Left cardiac atrium (tissue), 4 donors: ENCODE measurements around the gene TICRR. TPM values are rescaled to one million over a fixed set of nuclear protein-coding genes. Genes with fewer than 3 reads are reported as not detected.

ENCODE experiments used
- ATAC-seq, 2 donors: fragments of 200-7000 bp; cut with Tn5 transposase; one replicate each; pipeline ENCODE4 v1.9.1; 2020; ENCODE audit warnings: mild to moderate bottlenecking in 2 of 2, moderate library complexity in 2 of 2
- DNase-seq: peaks from one replicate; pipeline ENCODE4 v3.0.0-alpha.2; 2020
- intact Hi-C, 2 donors: fragments of 100-400 bp; cut with DNase I; formaldehyde crosslinking; loops; one replicate each; pipeline versions ENCODE4 v1.14.1 to v1.15.1; 2022 to 2023
- total RNA-seq, 2 donors: library from RNA; stranded (reverse); fragmentation: NEBNext Ultra II Directional; extraction: Animal tissue kit (Norgen Biotek cat#: 25700); gene quantifications; one replicate each; pipeline ENCODE4 v1.2.1, GENCODE V29; 2021
- donor health status: DM: no; HTN: yes; CAD: no.
- donor health status: DM: no; HTN: yes; CAD: no; lungs with severe emphysema.
- donor health status: DM: yes; HTN: yes; CAD: no.
- donor health status: Dilated cardiomyopathy.

TICRR gene
- total RNA-seq, 2 donors from 2014 or later = 0.03 to 0.44 TPM

DNA sequence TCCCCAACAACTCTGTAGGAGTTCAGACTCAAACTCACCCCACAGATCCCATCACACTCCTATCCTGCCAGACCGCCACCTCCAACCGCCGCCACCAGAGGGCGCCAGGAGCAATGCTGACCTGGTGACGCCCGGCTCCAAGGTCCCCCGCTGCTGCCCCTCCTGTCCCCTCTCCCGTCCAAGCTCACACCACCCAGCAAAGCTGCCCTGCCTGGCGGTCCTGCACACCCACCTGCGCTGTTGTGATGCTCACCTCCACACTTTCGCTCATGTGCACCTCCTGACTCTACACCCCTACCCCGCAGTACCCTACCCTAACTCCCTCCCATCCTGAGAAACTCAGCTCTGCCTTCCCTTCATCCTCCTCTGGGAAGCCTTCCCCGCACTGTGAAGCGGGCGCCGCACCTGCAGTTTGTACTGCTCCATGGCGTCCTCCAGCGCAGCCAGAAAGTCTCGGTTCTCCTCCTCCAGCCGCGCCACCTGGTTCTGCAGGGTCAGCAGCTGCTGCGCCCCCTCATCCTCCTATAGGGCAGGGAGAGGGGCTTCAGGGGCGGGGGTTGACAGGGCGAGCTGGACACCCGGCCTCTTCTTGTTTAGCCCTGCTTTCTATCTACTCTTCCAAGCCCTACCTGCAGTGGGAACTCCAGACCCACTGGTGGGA is 72.1 kb downstream of the TICRR start:
- peak; percentile 68 to 80 for ATAC-seq
- DNase-seq = peak; percentile 80
- intact Hi-C loops = loop anchor here (2.0 to 10.0 kb wide), 3 partner anchors 33 to 105 kb away; partner anchors contain the start of gene MESP1 (in 1 of the 2)

DNA sequence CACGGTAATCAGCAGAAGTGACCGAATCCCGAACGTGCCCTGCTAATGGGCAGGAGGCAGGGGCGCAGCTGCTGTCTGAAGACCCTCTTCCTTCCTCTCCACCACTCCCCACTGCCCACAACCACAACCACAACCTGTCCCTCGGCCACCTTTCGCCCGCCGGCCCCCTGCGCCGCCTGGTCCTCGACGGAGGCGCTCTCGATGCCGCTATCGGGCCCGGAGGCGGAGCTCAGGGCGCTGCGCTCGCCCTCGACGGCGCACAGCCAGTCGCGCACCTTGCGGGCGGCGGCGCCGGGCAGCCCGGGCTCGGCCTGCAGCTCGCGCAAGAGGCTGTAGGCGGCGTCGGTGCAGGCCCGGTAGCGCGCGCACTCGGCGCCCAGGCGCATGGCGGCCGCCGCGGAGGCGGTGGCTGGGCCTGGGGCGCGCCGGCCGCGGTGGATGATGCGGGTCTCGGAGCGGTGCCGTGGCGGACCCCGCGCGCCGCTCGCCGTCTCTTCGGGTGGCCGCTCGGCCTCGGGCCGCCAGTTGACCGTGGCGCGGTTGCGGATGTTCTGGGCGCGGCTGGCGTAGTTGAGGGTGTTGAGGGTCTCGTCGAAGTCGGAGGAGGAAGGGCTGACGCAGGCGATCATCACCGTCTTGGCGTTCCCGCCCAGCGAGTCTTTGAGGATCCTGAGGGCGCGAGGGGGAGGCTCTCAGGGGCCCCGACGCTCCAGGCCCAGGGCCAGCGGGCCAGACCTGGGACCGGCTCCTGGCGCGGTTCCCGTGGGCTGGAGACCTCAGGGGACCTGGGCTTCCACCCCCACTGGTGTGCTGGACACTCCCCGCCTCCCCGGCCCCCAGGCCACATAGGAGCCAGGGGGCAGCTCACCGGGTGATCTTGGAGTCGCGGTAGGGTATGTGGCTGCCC is 73.1 kb downstream of the TICRR start:
- ATAC-seq (no peak), DNase-seq (no peak)
- intact Hi-C loops = loop anchor here (5.0 to 10.0 kb wide), 2 partner anchors 86 to 104 kb away; partner anchors contain the start of gene MESP1 (in 1 of the 2)

DNA sequence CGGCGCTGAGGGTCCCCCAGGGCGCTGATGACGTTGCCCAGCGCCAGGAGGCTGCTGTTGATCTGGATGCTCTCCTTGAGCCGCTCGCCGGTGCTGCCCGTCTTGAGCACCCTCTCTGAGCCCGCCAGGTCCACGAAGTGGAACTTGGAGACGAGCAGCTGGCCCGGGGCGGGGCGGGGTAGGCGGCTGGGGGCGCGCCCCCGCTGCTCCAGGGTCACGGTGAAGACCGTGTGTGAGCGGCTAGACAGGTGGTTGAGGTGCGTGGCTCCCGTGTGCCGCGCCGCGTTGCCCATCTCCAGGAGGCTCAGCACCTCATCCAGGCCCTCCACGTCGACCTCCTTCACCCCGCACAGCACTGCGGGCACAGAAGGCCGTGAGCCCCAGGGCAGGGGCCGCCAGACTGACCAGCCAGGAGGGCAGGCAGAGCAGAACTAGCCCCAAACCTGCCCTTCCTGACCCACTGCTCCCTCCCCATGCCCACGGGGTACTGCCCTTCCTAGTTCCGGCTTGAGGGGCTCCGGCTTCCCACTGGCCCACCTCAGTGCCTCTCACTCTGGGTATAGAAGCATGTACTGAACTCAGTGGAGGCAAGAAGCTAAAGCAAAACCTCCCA is 73.8 kb downstream of the TICRR start:
- ATAC-seq (no peak), DNase-seq (no peak)
- intact Hi-C loops = loop anchor here (5.0 to 10.0 kb wide), 2 partner anchors 86 to 103 kb away; partner anchors contain the start of gene MESP1 (in 1 of the 2)

DNA sequence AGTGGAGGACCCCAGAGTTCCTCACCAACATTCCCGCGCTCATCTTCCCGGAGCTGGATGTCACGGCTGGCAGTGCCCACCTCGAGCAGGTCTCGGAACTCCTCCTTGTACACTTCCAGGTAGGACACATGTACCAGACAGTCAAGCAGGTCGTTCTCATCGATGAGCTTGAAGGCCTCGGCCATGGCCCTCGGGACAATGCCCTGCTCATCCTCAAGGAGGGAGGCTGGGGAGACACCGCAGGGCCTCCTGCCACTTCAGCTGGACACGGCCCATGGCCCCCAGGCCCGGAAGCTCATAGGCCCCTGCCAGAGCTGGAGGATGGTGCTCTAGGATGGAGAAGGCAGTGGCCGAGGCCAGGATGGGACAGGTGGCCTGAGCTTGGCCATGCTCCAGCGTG is 74.4 kb downstream of the TICRR start:
- intact Hi-C loops = loop anchor here (5.0 to 10.0 kb wide), 2 partner anchors 85 to 103 kb away; partner anchors contain the start of gene MESP1 (in 1 of the 2)
- ATAC-seq (no peak), DNase-seq (no peak)

DNA sequence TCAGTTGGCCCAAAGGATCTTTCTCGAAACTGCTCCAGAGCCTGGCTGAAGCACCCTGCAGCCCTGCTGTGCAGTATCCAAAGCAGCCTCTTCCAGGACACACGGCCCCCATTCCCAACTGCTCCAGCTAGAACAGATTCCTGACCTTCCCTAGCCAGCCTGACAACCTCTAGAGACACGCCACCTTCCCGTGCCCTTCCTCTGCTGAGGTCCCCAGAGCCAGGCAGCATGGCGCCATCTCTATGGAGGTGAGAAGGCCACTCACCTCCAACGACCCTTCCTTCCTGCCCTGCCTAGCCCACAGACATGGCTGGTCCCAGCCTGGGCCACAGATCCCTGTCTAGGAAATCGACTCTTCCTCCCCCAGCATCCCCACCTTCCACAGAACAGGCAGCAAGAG is 76.9 kb downstream of the TICRR start:
- DNase-seq (no peak), ATAC-seq (no peak)
- intact Hi-C loops = no loop called here

DNA sequence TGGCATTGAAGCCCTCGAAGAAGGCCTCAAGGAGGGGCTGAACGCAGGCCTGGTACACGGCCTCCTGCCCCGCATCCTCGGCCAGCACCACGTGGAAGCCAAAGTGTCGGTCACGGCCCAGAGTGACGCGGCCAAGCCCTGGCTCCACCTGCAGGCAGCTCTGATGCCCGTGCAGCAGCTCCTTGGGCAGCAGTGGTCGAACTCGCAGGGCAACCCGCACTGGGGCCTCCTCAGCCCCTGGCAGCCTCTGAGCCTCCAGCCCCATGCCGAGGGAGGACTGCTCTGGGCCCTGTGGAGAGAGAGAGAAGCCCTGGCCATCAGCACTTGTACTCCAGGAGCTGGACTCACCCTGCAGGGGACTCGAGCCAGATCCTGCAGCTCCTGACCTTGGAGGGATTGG is 77.4 kb downstream of the TICRR start:
- ATAC-seq = no peak
- no peak for DNase-seq
- intact Hi-C loops = no loop called here

DNA sequence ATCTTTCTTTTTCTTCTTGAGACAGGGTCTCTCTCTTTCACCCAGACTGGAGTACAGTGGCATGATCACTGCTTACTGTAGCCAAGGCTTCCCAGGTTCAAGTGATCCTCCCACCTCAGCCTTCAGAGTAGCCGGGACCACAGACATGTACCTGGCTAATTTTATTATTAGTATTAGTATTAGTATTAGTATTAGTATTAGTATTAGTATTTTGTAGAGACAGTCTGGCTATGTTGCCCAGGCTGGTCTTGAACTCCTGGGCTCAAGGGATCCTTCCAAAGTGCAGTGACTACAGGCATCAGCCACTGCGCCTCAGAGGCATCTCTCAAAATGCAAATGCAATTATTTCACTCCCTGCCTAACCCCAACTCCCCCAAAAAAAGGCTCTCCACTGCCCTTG is 78.3 kb downstream of the TICRR start:
- intact Hi-C loops = no loop called here
- DNase-seq (no peak), ATAC-seq (no peak)

DNA sequence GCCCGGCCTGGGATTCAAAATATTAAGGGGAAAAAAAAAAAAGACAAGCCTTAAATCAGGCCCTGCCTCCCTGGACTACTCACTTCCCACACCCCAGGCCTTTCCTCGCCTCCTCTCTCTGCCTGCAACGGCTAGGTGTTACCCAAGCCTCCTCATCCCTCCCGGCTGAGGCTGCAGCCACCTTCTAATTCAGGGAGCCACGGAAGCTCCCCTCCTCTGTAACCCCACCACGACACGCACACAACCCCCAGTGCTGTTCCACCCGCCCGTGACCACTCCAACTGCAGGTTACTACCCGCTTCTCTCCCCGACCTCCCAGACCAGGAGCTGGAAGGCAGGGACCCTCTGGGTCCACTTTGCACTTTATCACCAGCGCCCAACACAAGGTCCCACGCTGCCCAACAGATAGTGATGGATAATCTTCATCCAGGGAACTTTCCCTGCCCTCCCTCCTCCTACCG is 79.1 kb downstream of the TICRR start:
- intact Hi-C loops = no loop called here
- peak in 1 of 2 donors; percentile 2 for ATAC-seq

DNA sequence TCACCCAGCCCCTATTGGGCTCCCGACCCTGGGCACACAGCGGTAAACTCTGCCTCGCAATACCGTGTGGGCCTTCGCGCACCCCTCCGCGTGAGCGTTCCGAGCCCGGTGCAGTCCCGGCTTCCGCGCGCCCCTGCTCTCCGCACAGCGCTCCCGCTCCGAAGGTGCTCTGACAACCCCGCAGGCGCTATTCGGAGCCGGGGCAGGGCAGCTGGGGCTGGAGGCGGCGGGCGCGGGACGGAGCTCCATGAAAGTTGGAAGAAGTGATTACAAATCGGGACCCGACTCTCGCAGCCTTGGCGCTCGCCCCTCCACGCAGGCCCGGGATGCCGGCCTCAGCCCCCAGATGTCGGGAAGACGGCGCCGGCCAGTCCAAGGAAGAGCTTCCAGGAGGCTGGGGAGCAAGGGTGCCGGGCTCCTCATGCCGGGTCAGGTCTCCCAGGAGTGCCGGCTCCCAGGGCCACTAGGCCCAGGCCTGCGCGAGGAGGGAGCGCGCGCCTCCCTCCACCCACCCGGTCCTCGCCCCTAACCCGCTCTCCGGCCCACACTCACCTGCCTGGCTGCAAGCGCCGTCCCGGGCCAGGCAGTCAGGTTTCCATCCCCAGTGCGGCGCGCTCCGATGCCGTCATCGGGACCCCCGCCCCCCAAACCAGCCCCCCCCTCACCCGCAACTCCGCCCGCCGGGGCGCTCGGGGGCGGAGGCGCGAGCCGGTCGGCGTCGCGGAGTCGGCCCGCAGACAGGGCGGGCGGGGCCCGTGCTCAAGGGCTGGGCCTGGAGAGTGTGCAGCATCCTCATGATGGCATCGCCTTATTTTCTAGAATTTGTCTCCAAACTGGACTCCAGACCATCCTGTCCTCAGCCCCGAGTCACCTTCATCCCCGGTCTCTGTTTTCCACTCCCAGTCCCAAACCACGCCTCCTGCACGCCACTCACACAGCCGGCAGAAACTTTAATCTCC is 79.9 kb downstream of the TICRR start, which contains the start of gene KIF7:
Gene KIF7 (minus strand): TSS at position 621 of the 959 bp plus-strand sequence. CDS start 2,537 bp downstream, outside the sequence.
- intact Hi-C loops = no loop called here
- DNase-seq (no peak), ATAC-seq (peak; percentile 86 to 89)

More for the DNA sequence above, 79.1 kb downstream of the TICRR start:
- no peak for DNase-seq

DNA sequence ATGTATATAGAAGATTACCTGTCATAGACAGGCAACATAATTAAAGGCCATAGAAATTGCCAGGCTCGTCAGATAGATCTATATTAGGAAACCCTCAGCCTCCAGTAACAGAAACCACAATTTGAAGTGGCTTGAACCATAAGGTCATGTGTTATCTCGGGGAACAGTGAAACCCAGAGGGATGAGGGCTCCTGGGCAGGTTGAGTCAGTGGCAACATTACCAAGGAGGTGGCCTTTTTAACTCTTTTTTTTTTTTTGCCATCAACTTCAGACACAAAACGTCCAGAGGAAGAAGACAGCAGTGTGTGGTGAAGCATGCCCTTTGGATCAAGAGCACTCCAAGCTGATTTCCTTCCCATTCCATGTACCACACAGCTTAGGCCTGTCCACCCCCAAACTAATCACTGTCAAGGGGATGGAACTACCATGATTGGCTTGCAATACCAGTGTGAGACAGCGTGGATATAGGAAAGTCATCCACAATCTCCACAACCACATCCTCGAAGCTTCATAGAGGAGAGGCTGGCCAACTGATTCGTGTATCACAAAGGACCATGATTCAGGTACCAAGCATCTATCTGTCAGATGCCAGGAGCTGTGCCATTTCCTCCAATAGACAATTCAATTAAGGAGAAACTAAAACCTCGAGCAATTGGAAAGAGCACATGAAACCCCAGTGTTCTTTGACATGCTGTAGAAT is 81.0 kb downstream of the TICRR start:
- ATAC-seq (no peak), DNase-seq (no peak)
- intact Hi-C loops = no loop called here

DNA sequence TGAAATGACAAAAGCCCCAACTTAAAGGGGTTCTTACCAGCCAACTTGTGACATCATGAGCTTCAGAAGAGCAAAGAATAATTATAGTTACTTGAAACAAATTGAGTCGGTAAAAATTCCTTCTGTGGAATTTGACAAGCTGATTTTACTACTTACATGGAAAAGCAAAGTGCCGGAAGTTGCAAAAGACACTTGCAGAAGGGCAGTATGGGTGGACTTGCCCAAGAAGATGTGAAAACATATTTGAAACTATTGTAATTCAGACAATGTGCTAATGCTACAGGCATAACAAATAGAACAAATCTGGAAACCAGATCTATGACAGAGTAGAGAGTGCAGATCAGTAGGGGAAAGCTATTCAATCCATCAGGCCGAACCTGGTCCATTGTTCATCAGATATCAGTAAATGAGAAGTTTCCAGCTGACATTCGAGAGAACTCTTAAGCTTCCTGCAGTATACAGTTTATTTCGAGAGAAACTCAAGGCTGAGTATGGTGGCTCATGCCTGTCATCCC is 82.5 kb downstream of the TICRR start:
- ATAC-seq = no peak
- intact Hi-C loops = no loop called here
- no peak for DNase-seq

DNA sequence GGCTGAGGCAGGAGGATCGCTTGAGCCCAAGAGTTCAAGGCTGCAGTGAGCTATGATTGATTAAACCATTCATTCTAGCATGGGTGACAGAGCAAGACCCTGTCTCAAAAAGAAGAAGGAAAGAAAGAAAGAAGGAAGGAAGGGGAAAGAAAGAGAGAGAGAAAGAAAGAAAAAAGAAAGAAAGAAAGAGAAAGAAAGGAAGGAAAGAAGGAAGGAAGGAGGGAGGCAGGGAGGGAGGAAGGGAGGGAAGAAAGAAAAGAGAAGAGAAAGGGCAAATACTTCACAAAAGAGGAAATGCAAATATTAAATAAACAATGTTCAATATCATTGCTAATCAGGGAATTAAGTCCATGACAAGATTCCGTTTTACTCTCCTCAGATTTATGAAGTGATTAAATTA is 84.0 kb downstream of the TICRR start:
- ATAC-seq = no peak
- intact Hi-C loops = no loop called here
- no peak for DNase-seq

DNA sequence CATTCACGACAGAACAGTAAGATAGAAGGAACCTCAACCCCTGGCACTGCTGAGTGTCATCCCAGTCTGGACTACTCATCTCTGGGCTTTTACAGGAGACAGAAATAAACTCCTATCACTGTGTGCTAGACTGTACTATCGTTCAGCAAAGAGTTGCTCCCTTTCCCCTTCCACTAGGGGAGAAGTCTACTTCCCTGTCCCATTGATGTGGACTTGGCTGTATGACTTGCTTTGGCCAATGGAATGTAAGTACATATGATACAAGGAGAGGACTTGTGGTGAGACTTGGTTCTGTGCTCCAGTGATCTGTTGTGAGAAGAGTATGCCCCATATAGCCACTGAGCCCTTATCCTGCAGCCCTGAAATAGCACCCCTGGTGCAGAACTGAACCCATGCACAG is 85.3 kb downstream of the TICRR start:
- intact Hi-C loops = no loop called here
- no peak for DNase-seq
- no peak for ATAC-seq

DNA sequence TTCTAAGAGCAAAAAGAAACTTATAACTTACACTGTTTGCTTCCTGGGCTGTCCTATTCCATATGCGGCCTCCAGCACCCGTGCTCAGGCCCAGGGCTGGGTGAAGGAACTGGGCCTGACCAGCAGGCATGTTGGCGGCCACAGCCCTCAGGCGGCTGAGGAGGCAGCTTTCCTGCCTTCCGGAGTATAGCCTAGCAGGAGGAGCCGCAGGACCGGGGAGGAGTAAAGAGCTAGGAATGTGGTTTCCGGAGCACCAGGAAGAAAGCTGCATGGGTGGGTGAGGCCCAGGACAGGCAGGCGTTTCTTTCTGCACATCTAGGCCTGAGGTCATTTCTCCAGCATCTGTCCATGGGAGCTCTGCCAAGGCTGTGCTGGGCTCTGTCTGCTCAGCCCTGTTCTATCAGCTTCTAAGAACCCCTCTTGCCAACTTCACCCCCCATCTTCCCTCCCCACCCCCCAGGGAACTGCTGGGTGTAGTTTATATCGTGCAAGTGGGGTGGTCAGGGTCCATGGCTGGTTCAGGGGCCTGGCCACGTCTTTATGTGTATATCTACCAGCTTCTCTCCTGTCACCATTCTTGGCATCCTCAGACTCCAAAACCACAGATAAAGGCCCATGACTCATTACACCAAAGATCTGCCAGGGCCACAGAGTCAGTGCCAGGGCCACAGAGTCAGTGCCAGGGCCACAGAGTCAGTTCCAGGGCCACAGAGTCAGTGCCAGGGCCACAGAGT is 87.8 kb downstream of the TICRR start:
- intact Hi-C loops = no loop called here
- ATAC-seq (peak; percentile 74 to 92), DNase-seq (peak; percentile 83)

DNA sequence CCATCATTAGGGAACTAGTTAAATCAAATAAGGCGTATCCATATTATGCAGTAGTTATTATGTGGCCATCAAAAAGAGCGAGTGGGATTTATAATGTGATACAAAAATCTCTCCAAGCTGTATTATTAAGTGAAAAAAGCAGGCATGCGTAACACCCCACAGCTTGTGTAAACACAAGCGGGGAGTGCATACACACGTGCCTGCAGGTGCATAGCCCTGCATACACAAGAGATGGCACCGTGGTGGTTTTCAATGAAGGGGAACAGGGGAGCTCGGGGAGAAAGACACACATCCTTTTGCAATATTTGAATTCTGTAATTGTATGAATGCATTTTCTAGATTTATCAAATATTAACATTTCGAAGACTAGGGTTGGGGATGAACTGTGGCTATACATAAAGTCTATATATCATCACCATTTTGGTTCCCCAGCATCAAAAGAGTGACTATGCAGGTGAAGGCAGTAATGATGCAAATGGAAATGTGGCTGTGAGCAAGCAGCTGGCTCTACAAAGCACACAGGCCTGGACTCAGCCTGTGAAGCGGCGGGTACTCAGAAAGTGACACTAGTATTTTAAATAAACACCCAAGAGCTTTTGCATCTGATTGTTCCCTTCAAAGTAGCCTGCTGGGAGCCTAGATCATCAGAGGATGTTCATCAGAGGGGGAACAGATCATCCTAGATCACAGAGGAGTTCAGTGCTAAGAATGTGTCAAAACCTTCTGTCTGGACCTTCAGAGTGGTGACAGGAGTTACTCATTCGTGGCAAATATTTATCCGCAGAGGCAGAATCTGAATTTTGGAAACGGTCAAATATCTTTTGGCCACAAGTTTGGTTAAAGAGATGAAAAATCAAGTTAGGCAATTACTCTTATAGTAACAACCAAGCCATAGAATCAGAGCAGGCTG is 89.4 kb downstream of the TICRR start:
- intact Hi-C loops = no loop called here
- DNase-seq (no peak), ATAC-seq (no peak)
